ENCODE data around the gene ID3. TPM values are rescaled to one million over a fixed set of nuclear protein-coding genes. Genes with fewer than 3 reads are reported as not detected.

The ID3 gene
- 101 TPM for polyA plus RNA-seq (2012; ENCODE audit: missing spikeins)

GRCh38 chr1:23559136-23559984, at the start of gene ID3:
ID3 (minus strand) TSS chr1:23559501; CDS start chr1:23559426, 75 bp downstream.
- TF ChIP-seq POLR2AphosphoS5 (IDR thresholded peaks at IDR 0.05; ENCODE audit: low read depth, low read length) (peak; percentile 98), TAF1 (IDR thresholded peaks at IDR 0.05; ENCODE audit: borderline replicate concordance, low read depth, low read length) (peak; percentile 91), POLR2A (IDR thresholded peaks at IDR 0.05; ENCODE audit: low read depth, low read length) (peak; percentile 98)
- peak; percentile 73 for DNase-seq (ENCODE audit: insufficient read length)
- peak; percentile 84 for FAIRE-seq

GRCh38 chr1:23607944-23608343, 48.6 kb upstream of the ID3 start:
- FAIRE-seq (no peak), DNase-seq (ENCODE audit: insufficient read length) (no peak)
- TF ChIP-seq POLR2AphosphoS5 (IDR thresholded peaks at IDR 0.05; ENCODE audit: low read depth, low read length) (no peak), POLR2A (IDR thresholded peaks at IDR 0.05; ENCODE audit: low read depth, low read length) (no peak), TAF1 (IDR thresholded peaks at IDR 0.05; ENCODE audit: borderline replicate concordance, low read depth, low read length) (no peak)

GRCh38 chr1:23601968-23602876, 42.9 kb upstream of the ID3 start:
- FAIRE-seq: no peak

GRCh38 chr1:23601135-23601967, 42.0 kb upstream of the ID3 start:
- no peak for DNase-seq (ENCODE audit: insufficient read length)
- TF ChIP-seq TAF1 (IDR thresholded peaks at IDR 0.05; ENCODE audit: borderline replicate concordance, low read depth, low read length) (no peak), POLR2A (IDR thresholded peaks at IDR 0.05; ENCODE audit: low read depth, low read length) (no peak), POLR2AphosphoS5 (IDR thresholded peaks at IDR 0.05; ENCODE audit: low read depth, low read length) (no peak)
- no peak for FAIRE-seq

More at GRCh38 chr1:23601968-23602876, 42.9 kb upstream of the ID3 start:
- DNase-seq (ENCODE audit: insufficient read length): no peak
- TF ChIP-seq TAF1 (IDR thresholded peaks at IDR 0.05; ENCODE audit: borderline replicate concordance, low read depth, low read length) (no peak), POLR2AphosphoS5 (IDR thresholded peaks at IDR 0.05; ENCODE audit: low read depth, low read length) (no peak), POLR2A (IDR thresholded peaks at IDR 0.05; ENCODE audit: low read depth, low read length) (no peak)

- peak; percentile 48 for FAIRE-seq
- TF ChIP-seq POLR2A (IDR thresholded peaks at IDR 0.05; ENCODE audit: low read depth, low read length): peak; percentile 34; the same call in 1 of the 2 replicates
- TF ChIP-seq POLR2AphosphoS5 (IDR thresholded peaks at IDR 0.05; ENCODE audit: low read depth, low read length): no peak; the same call in 1 of the 2 replicates
- peak; percentile 29; the same call in 1 of the 2 replicates for TF ChIP-seq TAF1 (IDR thresholded peaks at IDR 0.05; ENCODE audit: borderline replicate concordance, low read depth, low read length)
- DNase-seq (ENCODE audit: insufficient read length): no peak
Measured at GRCh38 chr1:23600283-23600682, 41.0 kb upstream of the ID3 start.

GRCh38 chr1:23599125-23599524, 39.8 kb upstream of the ID3 start:
- FAIRE-seq: no peak
- no peak for TF ChIP-seq POLR2AphosphoS5 (IDR thresholded peaks at IDR 0.05; ENCODE audit: low read depth, low read length)
- no peak for TF ChIP-seq POLR2A (IDR thresholded peaks at IDR 0.05; ENCODE audit: low read depth, low read length)
- no peak for TF ChIP-seq TAF1 (IDR thresholded peaks at IDR 0.05; ENCODE audit: borderline replicate concordance, low read depth, low read length)
- DNase-seq (ENCODE audit: insufficient read length): no peak

- no peak for FAIRE-seq
- no peak for DNase-seq (ENCODE audit: insufficient read length)
- TF ChIP-seq POLR2AphosphoS5 (IDR thresholded peaks at IDR 0.05; ENCODE audit: low read depth, low read length) (no peak), POLR2A (IDR thresholded peaks at IDR 0.05; ENCODE audit: low read depth, low read length) (no peak), TAF1 (IDR thresholded peaks at IDR 0.05; ENCODE audit: borderline replicate concordance, low read depth, low read length) (no peak)
Measured at GRCh38 chr1:23598424-23598823, 39.1 kb upstream of the ID3 start.

- DNase-seq (ENCODE audit: insufficient read length): no peak
Measured at GRCh38 chr1:23597635-23598388, 38.5 kb upstream of the ID3 start.

GRCh38 chr1:23596382-23597358, 37.4 kb upstream of the ID3 start:
- TF ChIP-seq TAF1 (IDR thresholded peaks at IDR 0.05; ENCODE audit: borderline replicate concordance, low read depth, low read length) (no peak), POLR2A (IDR thresholded peaks at IDR 0.05; ENCODE audit: low read depth, low read length) (no peak), POLR2AphosphoS5 (IDR thresholded peaks at IDR 0.05; ENCODE audit: low read depth, low read length) (no peak)
- no peak for DNase-seq (ENCODE audit: insufficient read length)
- FAIRE-seq: no peak

More at GRCh38 chr1:23597635-23598388, 38.5 kb upstream of the ID3 start:
- FAIRE-seq: no peak
- no peak for TF ChIP-seq POLR2AphosphoS5 (IDR thresholded peaks at IDR 0.05; ENCODE audit: low read depth, low read length)
- no peak for TF ChIP-seq TAF1 (IDR thresholded peaks at IDR 0.05; ENCODE audit: borderline replicate concordance, low read depth, low read length)
- no peak for TF ChIP-seq POLR2A (IDR thresholded peaks at IDR 0.05; ENCODE audit: low read depth, low read length)
